Effector memory CD8-positive, alpha-beta T cell (primary cell): ENCODE data around the gene SHC1.
"Not testable (repeated sequence)": the region's sequence is repeated elsewhere in the genome, so short reads cannot be mapped to it uniquely, and the experiment has no call there.

Experiments used
- ATAC-seq: fragments of 150-1000 bp; cut with Tn5 transposase; replicated peaks from 2 replicates; pipeline ENCODE4 v1.10.0; 2021; ENCODE audit warnings: mild to moderate bottlenecking, moderate library complexity
- DNase-seq, 3 experiments: peaks; one replicate each; pipeline ENCODE4 v3.0.0; 2021
- H3K27ac Mint-ChIP-seq, 2 donors: one replicate each; pipeline ENCODE4 v1.8.0; 2022; ENCODE audit warnings: mild to moderate bottlenecking in 2 of 2, mixed read lengths in 2 of 2, moderate library complexity in 2 of 2
- H3K27me3 Mint-ChIP-seq, 2 donors: one replicate each; pipeline ENCODE4 v1.8.0; 2022; ENCODE audit warnings: mixed read lengths in 2 of 2
- H3K36me3 Mint-ChIP-seq: one replicate; pipeline ENCODE4 v1.8.0; 2022; ENCODE audit warnings: mild to moderate bottlenecking, moderate library complexity, mixed read lengths; ENCODE audit not compliant: insufficient read depth
- H3K4me1 Mint-ChIP-seq, 2 donors: one replicate each; pipeline ENCODE4 v1.8.0; 2022; ENCODE audit warnings: low read depth in 2 of 2, mixed read lengths in 2 of 2
- H3K4me3 Mint-ChIP-seq, 2 donors: one replicate each; pipeline ENCODE4 v1.8.0; 2022; ENCODE audit warnings: mild to moderate bottlenecking in 2 of 2, mixed read lengths in 2 of 2, moderate library complexity in 2 of 2
- H3K9me3 Mint-ChIP-seq, 2 donors: one replicate each; pipeline ENCODE4 v1.8.0; 2022; ENCODE audit warnings: mixed read lengths in 2 of 2

SHC1 gene

DNA sequence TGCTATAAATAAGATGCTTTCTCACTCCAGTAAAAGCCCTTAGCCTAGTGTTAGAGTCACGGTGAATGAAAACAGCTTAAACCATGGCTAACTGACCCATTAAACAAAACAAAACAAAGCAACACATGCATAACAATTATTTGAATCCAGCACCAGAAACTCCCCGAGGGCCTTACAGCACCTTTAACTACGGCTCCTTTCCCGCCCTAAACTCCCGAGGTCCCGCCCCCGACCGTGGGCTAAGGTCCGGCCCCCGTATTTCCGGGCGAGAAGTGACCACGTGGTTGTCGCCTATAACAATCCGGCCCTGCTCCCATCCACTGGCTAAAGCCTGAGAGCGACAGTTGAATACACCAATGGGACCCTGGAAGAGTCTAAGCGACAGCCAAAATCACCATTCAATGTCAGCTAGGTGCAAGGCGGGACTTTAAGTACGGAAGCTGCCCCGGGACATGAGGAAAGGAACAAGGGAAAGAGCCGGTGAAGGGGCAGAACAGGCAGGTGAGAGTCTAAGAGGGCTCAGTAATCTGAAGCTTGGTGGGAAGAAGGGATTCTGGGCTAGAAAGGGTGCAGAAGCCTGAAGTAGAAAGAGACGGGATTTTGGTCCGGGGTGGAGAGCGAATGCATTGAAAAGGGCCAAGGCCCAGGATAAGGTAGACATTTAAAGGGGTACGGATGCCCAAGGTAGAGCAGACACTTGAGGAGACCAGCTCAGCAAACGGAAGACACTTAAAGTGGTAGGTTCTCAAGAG, 12.5 kb upstream of the SHC1 start, which contains the start of gene FLAD1:
Gene FLAD1, plus strand, starts transcription at position 448 of the 752 bp plus-strand sequence. CDS start 351 bp downstream, outside the sequence.
- Mint-ChIP-seq H3K4me3 (no peak within 1 kb of the TSS), H3K9me3 (no peaks in the 10 kb centered on the region), H3K4me1 (peaks cover 7 to 13% of the 10 kb centered on the region in 2 donors), H3K36me3 (peaks cover 18% of the 10 kb centered on the region), H3K27ac (no peak within 1 kb of the TSS), H3K27me3 (no peaks in the 10 kb centered on the region)
- DNase-seq: peak; percentile 94
- peak; percentile 98 for ATAC-seq

DNA sequence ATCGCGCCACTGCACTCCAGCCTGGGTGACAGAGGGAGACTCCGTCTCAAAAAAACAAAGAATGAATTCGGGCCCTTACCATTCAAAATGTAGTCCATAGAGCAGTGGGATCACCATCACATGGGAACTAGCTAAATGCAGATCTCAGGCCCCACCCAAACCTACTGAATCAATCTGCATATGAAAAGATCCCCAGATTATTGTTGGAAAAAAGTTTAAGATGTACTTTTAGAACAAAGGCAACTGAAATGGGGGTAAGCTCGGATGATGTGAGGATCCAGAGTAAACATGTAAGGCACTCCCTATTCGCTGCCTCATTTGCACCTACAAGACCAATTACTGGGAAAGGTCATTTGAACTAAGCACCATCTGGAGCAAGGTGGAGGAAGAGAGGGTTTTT, 11.8 kb upstream of the SHC1 start:
- Mint-ChIP-seq H3K9me3 (no peaks in the 10 kb centered on the region), H3K4me1 (peaks cover 7 to 11% of the 10 kb centered on the region in 2 donors), H3K36me3 (peaks cover 18% of the 10 kb centered on the region), H3K27ac (no peak overlapping the region), H3K27me3 (no peaks in the 10 kb centered on the region), H3K4me3 (no peak overlapping the region)
- ATAC-seq: no peak
- DNase-seq: no peak

DNA sequence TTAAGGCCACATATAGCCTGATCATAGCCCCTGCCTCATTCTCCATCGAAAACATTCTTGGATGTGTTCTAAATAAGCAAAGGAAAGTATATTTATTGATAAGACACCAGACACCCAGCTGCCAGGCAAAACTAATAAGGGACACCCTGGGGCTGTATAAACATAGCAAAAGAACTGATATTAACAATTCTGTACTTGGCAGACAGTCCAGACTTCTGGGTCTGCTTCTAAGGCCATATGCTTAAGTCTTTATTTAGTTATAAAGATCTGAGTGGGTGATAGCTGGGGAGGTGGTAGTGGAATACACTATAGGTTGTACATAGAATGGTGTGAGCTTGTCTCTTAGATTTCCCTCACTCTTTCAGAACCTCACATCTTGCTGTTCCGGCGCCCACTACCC, 7.8 kb upstream of the SHC1 start:
- H3K27me3 Mint-ChIP-seq: no peaks in the 10 kb centered on the region
- H3K36me3 Mint-ChIP-seq: no peaks in the 10 kb centered on the region
- no peak overlapping the region for H3K4me3 Mint-ChIP-seq
- H3K27ac Mint-ChIP-seq: no peak overlapping the region
- no peaks in the 10 kb centered on the region for H3K9me3 Mint-ChIP-seq
- no peak for DNase-seq
- H3K4me1 Mint-ChIP-seq: peaks cover 4 to 5% of the 10 kb centered on the region in 2 donors
- ATAC-seq: no peak

DNA sequence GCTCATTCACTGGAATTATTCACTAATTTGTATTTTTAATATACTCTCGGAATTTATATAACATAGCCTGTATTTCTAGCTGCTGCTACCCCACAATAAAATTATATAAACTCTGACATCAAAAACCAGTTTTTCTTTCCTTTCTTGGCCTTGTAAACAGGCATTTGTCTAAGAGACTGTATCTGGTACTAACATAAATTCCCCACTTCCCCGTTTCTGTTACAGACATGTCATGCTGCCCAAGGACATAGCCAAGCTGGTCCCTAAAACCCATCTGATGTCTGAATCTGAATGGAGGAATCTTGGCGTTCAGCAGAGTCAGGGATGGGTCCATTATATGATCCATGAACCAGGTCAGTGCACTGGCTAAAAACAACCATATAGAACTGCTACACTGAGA, 7.2 kb upstream of the SHC1 start:
- H3K9me3 Mint-ChIP-seq, H3K4me1 Mint-ChIP-seq, H3K27me3 Mint-ChIP-seq, DNase-seq, H3K27ac Mint-ChIP-seq, H3K36me3 Mint-ChIP-seq, ATAC-seq: not testable (repeated sequence)
- peak overlapping the region in 1 of 2 donors; percentile 18 for H3K4me3 Mint-ChIP-seq

DNA sequence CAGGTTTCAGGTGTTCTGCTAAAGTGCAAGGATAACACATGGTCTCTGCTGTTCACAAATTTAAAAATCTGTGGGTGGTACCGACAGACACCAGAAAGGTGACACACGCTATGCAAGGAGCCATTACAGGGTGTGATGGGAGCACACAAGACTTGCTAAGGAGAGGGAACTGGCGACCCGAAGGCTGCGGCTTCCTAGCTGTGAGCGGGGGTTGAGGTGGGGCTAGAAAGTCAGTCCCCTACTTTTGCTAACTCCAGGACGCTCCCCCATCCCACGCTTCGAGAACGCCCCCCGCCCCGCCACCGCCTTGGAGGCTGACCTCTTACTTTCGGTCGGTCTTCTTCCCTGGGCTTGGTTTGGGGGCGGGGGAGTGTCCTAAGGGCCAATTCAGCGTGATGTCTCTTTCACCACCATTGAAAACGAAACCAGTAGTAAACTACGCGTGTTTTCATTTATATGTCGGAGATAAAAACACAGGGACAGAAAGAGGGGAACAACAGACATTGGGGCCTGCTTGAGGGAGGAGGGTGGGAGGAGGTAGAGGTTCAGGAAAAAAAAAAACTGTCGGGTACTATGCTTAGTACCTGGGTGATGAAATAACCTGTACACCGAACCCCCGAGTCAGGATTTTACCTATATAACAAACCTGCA, 5.0 kb upstream of the SHC1 start:
- Mint-ChIP-seq H3K4me1 (peaks cover 19 to 24% of the 10 kb centered on the region in 2 donors), H3K36me3 (peaks cover 5% of the 10 kb centered on the region), H3K4me3 (no peak overlapping the region), H3K27ac (no peak overlapping the region), H3K27me3 (no peaks in the 10 kb centered on the region), H3K9me3 (no peaks in the 10 kb centered on the region)
- ATAC-seq (peak; percentile 7), DNase-seq (peak; percentile 29 to 39 (median 33))

DNA sequence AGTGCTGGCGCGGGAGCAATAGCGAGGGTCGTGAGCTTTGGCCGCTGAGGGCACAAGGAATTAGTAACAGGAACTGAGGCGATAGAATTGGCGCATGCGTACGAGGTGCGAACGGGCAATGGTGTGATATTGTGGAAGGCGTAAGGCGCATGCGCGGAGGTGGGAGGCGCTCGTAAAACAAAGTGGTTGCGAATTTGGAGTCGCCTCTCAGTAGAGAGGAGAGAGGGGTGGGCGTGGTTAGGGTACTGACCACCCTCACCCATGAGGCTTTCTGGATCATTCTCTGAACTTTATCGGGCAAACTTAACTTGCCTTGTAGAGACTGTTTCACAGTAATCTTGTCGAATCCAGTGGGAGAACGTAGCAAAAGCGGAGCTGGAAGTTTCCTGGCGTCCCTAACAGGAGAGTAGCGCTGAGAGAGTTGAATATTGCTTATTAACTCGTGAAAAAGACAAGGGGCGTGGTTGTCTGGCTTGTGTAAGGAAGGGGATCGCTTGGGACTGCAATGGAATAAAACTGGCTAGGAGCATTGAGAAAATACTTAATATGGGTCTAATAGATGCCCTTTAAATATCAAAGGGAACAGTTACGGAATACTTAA, 4.4 kb upstream of the SHC1 start:
- ATAC-seq: peak; percentile 53
- H3K36me3 Mint-ChIP-seq: peaks cover 7% of the 10 kb centered on the region
- H3K9me3 Mint-ChIP-seq: no peaks in the 10 kb centered on the region
- no peak overlapping the region for H3K4me3 Mint-ChIP-seq
- no peak overlapping the region for H3K27ac Mint-ChIP-seq
- no peaks in the 10 kb centered on the region for H3K27me3 Mint-ChIP-seq
- peaks cover 19 to 24% of the 10 kb centered on the region in 2 donors for H3K4me1 Mint-ChIP-seq
- peak; percentile 88 to 93 (median 93) for DNase-seq

DNA sequence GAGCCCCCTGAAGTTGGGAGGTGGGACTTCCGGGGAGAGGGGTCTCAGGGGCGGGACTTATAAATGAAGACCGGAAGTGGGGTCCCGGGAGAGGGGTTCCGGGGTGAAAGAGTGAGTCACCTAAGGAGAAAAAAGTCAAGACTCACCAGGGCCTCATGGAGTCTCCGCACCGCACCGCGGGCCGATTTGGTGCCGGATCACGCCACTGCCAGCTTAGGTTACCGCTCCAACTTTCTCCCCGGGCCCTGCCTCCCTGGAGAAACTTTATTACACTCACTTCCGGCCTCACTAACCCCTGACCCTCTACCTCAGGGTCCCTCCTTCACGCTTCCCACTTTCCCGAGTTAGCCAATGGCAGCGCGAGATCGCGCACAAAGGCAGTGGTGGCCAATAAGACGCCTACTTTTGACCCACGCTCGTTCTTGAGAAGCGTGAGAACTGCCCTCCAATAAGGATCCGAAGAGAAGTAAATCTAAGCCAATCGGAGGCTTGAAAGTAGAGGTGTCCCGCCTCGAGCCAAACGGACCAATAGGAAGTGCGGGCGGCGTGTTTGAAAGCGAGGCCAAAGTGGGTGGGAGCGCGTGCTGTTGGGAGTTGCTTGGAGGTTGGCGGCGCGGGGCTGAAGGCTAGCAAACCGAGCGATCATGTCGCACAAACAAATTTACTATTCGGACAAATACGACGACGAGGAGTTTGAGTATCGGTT, 3.7 kb upstream of the SHC1 start, which contains the start of gene CKS1B:
Gene CKS1B, plus strand, starts transcription at position 580 of the 706 bp plus-strand sequence. Its CDS starts 65 bp downstream, at position 645.
- peak; percentile 97 to 98 (median 97) for DNase-seq
- peaks cover 13% of the 10 kb centered on the region for H3K36me3 Mint-ChIP-seq

DNA sequence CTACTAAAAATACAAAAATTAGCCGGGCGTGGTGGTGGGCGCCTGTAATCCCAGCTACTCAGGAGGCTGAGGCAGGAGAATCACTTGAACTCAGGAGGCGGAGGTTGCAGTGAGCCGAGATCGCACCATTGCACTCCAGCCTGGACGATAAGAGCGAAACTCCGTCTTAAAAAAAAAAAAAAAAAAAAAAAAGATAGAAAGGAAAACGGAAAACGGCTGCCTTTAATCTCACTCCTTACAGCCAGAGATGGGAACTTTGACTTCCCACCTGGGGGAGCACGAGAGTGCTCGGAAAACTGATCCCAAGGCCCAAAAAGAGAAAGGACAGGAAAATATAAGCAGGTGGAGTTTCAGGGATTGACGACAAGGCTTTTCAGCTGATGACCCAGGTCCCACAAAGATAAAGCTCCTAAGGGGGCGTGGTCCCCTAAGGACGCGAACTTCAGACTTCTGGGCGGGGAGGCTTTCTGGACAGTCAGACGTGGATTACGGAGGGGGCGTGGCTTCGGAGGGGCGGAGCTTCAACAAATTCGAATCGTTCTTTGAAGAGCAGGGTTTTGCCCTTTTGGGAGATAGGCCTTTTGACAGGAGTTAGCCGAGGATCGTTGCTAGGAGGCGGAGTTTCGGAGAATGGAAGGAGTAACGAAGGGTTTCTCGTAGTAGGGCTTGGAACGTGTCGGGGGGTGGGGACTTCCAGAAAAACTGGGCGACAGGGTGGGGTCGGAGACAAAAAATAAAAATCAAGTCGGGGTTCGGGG, 3.0 kb upstream of the SHC1 start:
- DNase-seq (peak; percentile 88 to 92 (median 88)), ATAC-seq (peak; percentile 20)
- H3K4me3 Mint-ChIP-seq: no peak overlapping the region
- no peaks in the 10 kb centered on the region for H3K27me3 Mint-ChIP-seq
- peaks cover 14% of the 10 kb centered on the region for H3K36me3 Mint-ChIP-seq
- H3K27ac Mint-ChIP-seq: no peak overlapping the region
- H3K9me3 Mint-ChIP-seq: no peaks in the 10 kb centered on the region
- peaks cover 25 to 32% of the 10 kb centered on the region in 2 donors for H3K4me1 Mint-ChIP-seq

More for the DNA sequence above, 3.7 kb upstream of the SHC1 start, which contains the start of gene CKS1B:
- Mint-ChIP-seq H3K27ac (no peak within 1 kb of the TSS), H3K4me1 (peaks cover 21 to 29% of the 10 kb centered on the region in 2 donors), H3K27me3 (no peaks in the 10 kb centered on the region), H3K4me3 (no peak within 1 kb of the TSS), H3K9me3 (no peaks in the 10 kb centered on the region)
- ATAC-seq: peak; percentile 83

DNA sequence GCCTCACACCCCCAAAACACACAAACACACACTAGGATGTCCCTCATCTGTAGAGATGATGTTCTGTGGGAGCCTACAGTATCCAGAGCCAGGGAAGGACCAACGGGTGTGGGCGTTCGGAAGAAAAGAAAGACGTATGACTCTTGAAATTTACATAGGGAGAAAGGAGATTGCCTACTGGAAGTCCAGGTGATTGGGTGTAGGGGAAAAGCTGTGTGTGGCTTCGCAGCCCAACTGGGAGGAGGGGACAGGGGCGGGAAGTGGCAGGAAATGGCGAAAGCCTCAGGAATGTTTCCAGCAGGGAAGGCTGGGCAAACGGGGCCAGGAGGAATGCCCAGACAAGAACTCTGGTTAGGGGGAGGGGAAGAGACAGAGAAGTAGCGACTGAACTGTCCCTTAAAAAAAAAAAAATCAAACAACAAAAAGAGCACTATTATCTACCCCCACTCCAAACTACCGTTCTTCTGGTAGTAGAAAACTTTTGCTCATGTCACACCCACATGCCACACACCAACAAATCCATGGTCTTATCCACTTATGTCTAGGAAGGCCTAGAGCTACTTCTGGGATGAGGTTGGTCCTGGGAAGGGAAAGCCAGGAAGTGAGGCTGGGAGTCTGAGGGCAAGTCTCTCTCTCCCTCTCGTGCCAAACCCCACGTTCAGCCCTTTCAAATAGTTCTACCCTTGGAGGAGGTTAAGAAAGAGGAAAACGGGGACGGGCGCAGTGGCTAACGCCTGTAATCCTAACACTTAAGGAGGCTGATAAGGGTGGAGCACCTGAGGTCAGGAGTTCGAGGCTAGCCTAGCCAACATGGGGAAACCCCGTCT, 2.2 kb upstream of the SHC1 start:
- Mint-ChIP-seq H3K4me1 (peaks cover 30 to 32% of the 10 kb centered on the region in 2 donors), H3K4me3 (no peak overlapping the region), H3K27me3 (no peaks in the 10 kb centered on the region), H3K36me3 (peaks cover 19% of the 10 kb centered on the region), H3K27ac (no peak overlapping the region), H3K9me3 (no peaks in the 10 kb centered on the region)
- no peak for DNase-seq
- no peak for ATAC-seq

DNA sequence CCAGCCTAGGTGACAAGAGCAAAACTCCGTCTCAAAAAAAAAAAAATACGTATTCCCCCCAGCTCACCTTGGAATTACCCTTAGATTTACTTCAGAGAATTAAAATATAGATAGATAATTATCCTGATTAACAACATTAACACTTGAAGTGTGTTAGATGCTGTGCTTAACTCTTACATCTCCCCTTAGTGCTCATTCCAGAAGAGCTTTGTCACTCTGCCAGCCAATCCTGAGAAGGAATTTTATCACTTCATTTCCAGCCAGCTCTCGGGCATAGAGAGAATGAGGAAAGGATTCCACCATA, 1.6 kb upstream of the SHC1 start:
- Mint-ChIP-seq H3K27me3 (no peaks in the 10 kb centered on the region), H3K9me3 (no peaks in the 10 kb centered on the region), H3K27ac (no peak overlapping the region), H3K4me1 (peaks cover 30 to 32% of the 10 kb centered on the region in 2 donors), H3K36me3 (peaks cover 23% of the 10 kb centered on the region), H3K4me3 (no peak overlapping the region)
- no peak for DNase-seq
- ATAC-seq: no peak

DNA sequence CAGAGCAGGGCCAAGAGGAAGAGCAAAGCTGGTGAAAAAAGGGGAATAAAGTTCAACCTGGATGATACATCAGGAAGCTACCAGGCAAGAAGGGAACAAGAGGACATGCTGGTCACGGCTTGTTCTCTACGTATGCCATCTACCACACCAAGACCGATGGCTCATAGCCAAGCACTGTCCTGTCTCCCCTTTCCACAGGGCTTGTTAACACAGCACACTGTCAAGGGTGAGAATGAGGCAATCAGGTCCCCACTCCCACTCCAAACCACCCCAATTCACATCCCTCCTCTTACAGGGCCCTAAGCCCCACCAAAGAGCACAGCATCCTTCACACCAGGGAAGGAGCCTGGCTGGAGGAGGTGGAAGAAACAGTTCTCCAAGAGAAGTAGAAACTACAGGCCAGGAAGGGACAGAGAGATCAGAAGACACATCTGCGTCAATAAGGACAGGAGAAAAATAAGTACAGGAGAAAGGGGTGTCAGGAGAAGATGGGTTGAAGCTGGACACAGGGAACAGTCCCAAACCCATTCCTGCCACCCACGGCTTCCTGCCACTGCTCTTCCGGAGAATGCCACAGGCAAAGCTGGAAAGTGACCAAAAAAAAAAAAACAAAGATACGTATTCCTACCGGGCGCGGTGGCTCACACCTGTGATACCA, 923 bp upstream of the SHC1 start:
- ATAC-seq (no peak), DNase-seq (no peak)
- Mint-ChIP-seq H3K27ac (peak overlapping the region; percentile 33 to 78), H3K4me1 (peaks cover 30% of the 10 kb centered on the region in 2 donors), H3K36me3 (peaks cover 30% of the 10 kb centered on the region), H3K4me3 (no peak overlapping the region), H3K27me3 (no peaks in the 10 kb centered on the region), H3K9me3 (no peaks in the 10 kb centered on the region)
